Bladder microvascular endothelial cell (primary cell): ENCODE data around the gene RIN2. TPM values are rescaled to one million over a fixed set of nuclear protein-coding genes. Genes with fewer than 3 reads are reported as not detected.

Experiments used
- total RNA-seq: library from RNA; depleted of rRNA; stranded (reverse); fragments of >200 nt; gene quantifications from 2 replicates; pipeline ENCODE4 v1.2.3, GENCODE V29; 2014

Gene RIN2
- 68.5 and 97.4 TPM in 2 replicates for total RNA-seq

GRCh38 chr20:19758133-19758500 lies at the start of gene RIN2:
TSS of gene RIN2 (plus strand) at chr20:19758258. CDS start at chr20:19889602, 131,344 bp downstream.

